H1 (cell line): ENCODE measurements around the gene CPNE4. TPM values are rescaled to one million over a fixed set of nuclear protein-coding genes. Genes with fewer than 3 reads are reported as not detected.

ENCODE experiments used
- CTCF ChIA-PET: fragments of 300-600 bp; sonication (Branson Sonifier 250); formaldehyde crosslinking; loops from one replicate; lab custom pipeline; 2021; ENCODE audit not compliant: partially characterized antibody; lab: Charles Lee
- POLR2A ChIA-PET: fragments of 300-600 bp; sonication (Branson Sonifier 250); formaldehyde crosslinking; loops from one replicate; lab custom pipeline; 2021; ENCODE audit warnings: inconsistent platforms; ENCODE audit not compliant: partially characterized antibody; lab: Charles Lee
- DNase-seq, 2 experiments: peaks; one replicate each; pipeline versions ENCODE4 v3.0.0 to v3.0.0-alpha.2; 2010 to 2022; ENCODE audit warnings: low spot score in 2 of 2, low read depth in 1 of 2, mixed read lengths in 1 of 2
- FAIRE-seq: peaks from 2 replicates; lab custom pipeline; 2011; peaks lifted over from hg19 to GRCh38; lab: Jason Lieb, UNC
- H2AFZ ChIP-seq: 2 replicates; pipeline ENCODE4 v1.8.1; 2012; ENCODE audit warnings: low read length, inconsistent platforms
- H2AK5ac ChIP-seq: 2 replicates; pipeline ENCODE4 v1.6.1; 2013; ENCODE audit warnings: low read depth, low read length
- H2BK120ac ChIP-seq: replicated peaks from 2 replicates; pipeline ENCODE3; 2013; ENCODE audit warnings: low read depth, low read length, inconsistent platforms
- H2BK12ac ChIP-seq: 2 replicates; pipeline ENCODE4 v1.6.1; 2013; ENCODE audit warnings: low read depth, low read length
- H2BK15ac ChIP-seq: 2 replicates; pipeline ENCODE4 v1.6.1; 2013; ENCODE audit warnings: low read length
- H2BK20ac ChIP-seq: 2 replicates; pipeline ENCODE4 v1.6.1; 2013; ENCODE audit warnings: low read length
- H2BK5ac ChIP-seq: 2 replicates; pipeline ENCODE4 v1.6.1; 2013; ENCODE audit warnings: low read depth, low read length
- H3K14ac ChIP-seq: 2 replicates; pipeline ENCODE4 v1.6.1; 2013; ENCODE audit warnings: inconsistent platforms; ENCODE audit not compliant: insufficient read length
- H3K18ac ChIP-seq: 2 replicates; pipeline ENCODE4 v1.6.1; 2013; ENCODE audit warnings: low read length; ENCODE audit errors: extremely low read depth
- H3K23ac ChIP-seq: 2 replicates; pipeline ENCODE4 v1.6.1; 2013; ENCODE audit warnings: inconsistent platforms; ENCODE audit not compliant: insufficient read length
- H3K23me2 ChIP-seq: 2 replicates; pipeline ENCODE4 v1.6.1; 2013; ENCODE audit warnings: low read depth, low read length
- H3K27ac ChIP-seq: 2 replicates; pipeline ENCODE4 v1.6.1; 2011; ENCODE audit warnings: low read depth, low read length, inconsistent platforms
- H3K27me3 ChIP-seq, 4 experiments: replicated peaks in 1 of 4; 1 replicate in 1 of 4; 2 replicates in 3 of 4; pipeline versions ENCODE4 v1.6.1 to v1.8.1; 2011 to 2013; ENCODE audit warnings: low read length in 3 of 4, mild to moderate bottlenecking in 3 of 4, inconsistent platforms in 2 of 4, mixed read lengths in 2 of 4, moderate library complexity in 1 of 4; ENCODE audit not compliant: control insufficient read depth in 3 of 4, insufficient read depth in 3 of 4; ENCODE audit errors: extremely low read depth in 1 of 4
- H3K36me3 ChIP-seq, 4 experiments: 2 replicates each; pipeline versions ENCODE4 v1.6.1 to v1.8.1; 2011 to 2013; ENCODE audit warnings: mild to moderate bottlenecking in 4 of 4, low read length in 3 of 4, moderate library complexity in 2 of 4, control low read depth in 1 of 4, inconsistent platforms in 1 of 4; ENCODE audit not compliant: insufficient read depth in 4 of 4, control insufficient read depth in 2 of 4
- H3K4ac ChIP-seq: replicated peaks from 2 replicates; pipeline ENCODE3; 2013; ENCODE audit warnings: low read length, low read depth, mixed read lengths, inconsistent platforms; ENCODE audit not compliant: insufficient read length
- H3K4me1 ChIP-seq, 4 experiments: replicated peaks in 1 of 4; 1 replicate in 1 of 4; 2 replicates in 3 of 4; pipeline versions ENCODE4 v1.6.1 to v1.8.1; 2011 to 2013; ENCODE audit warnings: low read length in 3 of 4, inconsistent platforms in 2 of 4, mixed read lengths in 1 of 4; ENCODE audit not compliant: insufficient read depth in 4 of 4, control insufficient read depth in 3 of 4
- H3K4me2 ChIP-seq, 2 experiments: 2 replicates each; pipeline versions ENCODE4 v1.6.1 to v1.8.1; 2011 to 2013; ENCODE audit warnings: low read depth in 2 of 2, low read length in 2 of 2, control low read depth in 1 of 2, inconsistent platforms in 1 of 2, mild to moderate bottlenecking in 1 of 2; ENCODE audit not compliant: insufficient read depth in 1 of 2
- H3K4me3 ChIP-seq, 4 experiments: fragments of 200-600, 300-600 bp in 1 of 4; sonication (generic), shearing (Covaris generic), sonication (Bioruptor Twin) in 1 of 4; 2 replicates each; pipeline versions ENCODE4 v1.5.1 to v1.8.1; 2011 to 2016; ENCODE audit warnings: low read length in 4 of 4, low read depth in 3 of 4, control low read depth in 2 of 4, inconsistent platforms in 2 of 4, mild to moderate bottlenecking in 2 of 4, mixed read lengths in 1 of 4, moderate library complexity in 1 of 4; ENCODE audit not compliant: insufficient read depth in 2 of 4; ENCODE audit errors: extremely low read depth in 1 of 4
- H3K56ac ChIP-seq: replicated peaks from 2 replicates; pipeline ENCODE3; 2013; ENCODE audit warnings: low read depth, mild to moderate bottlenecking, mixed read lengths, low read length, inconsistent platforms; ENCODE audit not compliant: insufficient read length
- H3K79me1 ChIP-seq: 2 replicates; pipeline ENCODE4 v1.6.1; 2013; ENCODE audit warnings: low read depth, low read length, control low read depth
- H3K79me2 ChIP-seq, 2 experiments: 2 replicates each; pipeline versions ENCODE4 v1.6.1 to v1.8.1; 2012 to 2013; ENCODE audit warnings: low read length in 2 of 2, mild to moderate bottlenecking in 2 of 2, inconsistent platforms in 1 of 2; ENCODE audit not compliant: insufficient read depth in 2 of 2, control insufficient read depth in 1 of 2
- H3K9ac ChIP-seq, 4 experiments: replicated peaks in 1 of 4; 1 replicate in 1 of 4; 2 replicates in 3 of 4; pipeline versions ENCODE4 v1.6.1 to v1.8.1; 2011 to 2013; ENCODE audit warnings: low read depth in 3 of 4, low read length in 3 of 4, control low read depth in 2 of 4, mild to moderate bottlenecking in 2 of 4, moderate library complexity in 2 of 4, inconsistent platforms in 1 of 4; ENCODE audit errors: extremely low read depth in 1 of 4
- H3K9me3 ChIP-seq, 2 experiments: 2 replicates each; pipeline versions ENCODE4 v1.6.1 to v1.8.1; 2012 to 2013; ENCODE audit warnings: mild to moderate bottlenecking in 2 of 2, moderate library complexity in 2 of 2, control low read depth in 1 of 2, inconsistent platforms in 1 of 2, low read depth in 1 of 2, low read length in 1 of 2, mixed read lengths in 1 of 2; ENCODE audit not compliant: insufficient read depth in 2 of 2
- H4K20me1 ChIP-seq, 2 experiments: replicated peaks in 1 of 2; 2 replicates each; pipeline versions ENCODE3 to v1.8.1; 2011 to 2013; ENCODE audit warnings: inconsistent platforms in 2 of 2, low read length in 2 of 2, mild to moderate bottlenecking in 1 of 2; ENCODE audit not compliant: insufficient read depth in 2 of 2, control insufficient read depth in 1 of 2
- H4K5ac ChIP-seq: 2 replicates; pipeline ENCODE4 v1.6.1; 2013; ENCODE audit warnings: low read length, low read depth, mixed read lengths, inconsistent platforms; ENCODE audit not compliant: insufficient read length
- H4K8ac ChIP-seq: 2 replicates; pipeline ENCODE4 v1.8.0; 2013; ENCODE audit warnings: mild to moderate bottlenecking, moderate library complexity, low read length, inconsistent platforms; ENCODE audit not compliant: insufficient read depth; ENCODE audit errors: extremely low read depth
- H4K91ac ChIP-seq: replicated peaks from 2 replicates; pipeline ENCODE3; 2013; ENCODE audit warnings: low read length, mixed read lengths, inconsistent platforms; ENCODE audit not compliant: insufficient read length
- BACH1 ChIP-seq: IDR thresholded peaks from 2 replicates; pipeline ENCODE4 v1.6.1; 2012; ENCODE audit warnings: low read length, improper control_type of control experiment
- CHD1 ChIP-seq: IDR thresholded peaks from 2 replicates; pipeline ENCODE4 v1.6.1; 2012; ENCODE audit warnings: low read depth, low read length, improper control_type of control experiment
- EGR1 ChIP-seq: IDR thresholded peaks from 2 replicates; pipeline ENCODE4 v1.6.1; 2011; ENCODE audit warnings: low read depth, low read length, borderline replicate concordance
- EZH2 ChIP-seq: fragments of 200-600 bp; sonication (generic); IDR thresholded peaks from 2 replicates; pipeline ENCODE4 v1.7.1; 2012; ENCODE audit warnings: low read depth, mild to moderate bottlenecking, moderate library complexity, low read length, inconsistent platforms; ENCODE audit not compliant: severe bottlenecking
- GTF2F1 ChIP-seq: IDR thresholded peaks from 2 replicates; pipeline ENCODE4 v1.6.1; 2012; ENCODE audit warnings: low read depth, low read length, improper control_type of control experiment, borderline replicate concordance
- HDAC2 ChIP-seq, 2 experiments: fragments of 300-600 bp in 1 of 2; sonication (generic) in 1 of 2; IDR thresholded peaks; 2 replicates each; pipeline ENCODE4 v1.6.1; 2011 to 2012; ENCODE audit warnings: low read depth in 2 of 2, low read length in 2 of 2, mild to moderate bottlenecking in 2 of 2, moderate library complexity in 2 of 2, borderline replicate concordance in 1 of 2, inconsistent platforms in 1 of 2
- KDM1A ChIP-seq: fragments of 200-600, 300-600 bp; sonication (generic); IDR thresholded peaks from 2 replicates; pipeline ENCODE4 v1.7.1; 2016; ENCODE audit warnings: mild to moderate bottlenecking, low read length, borderline replicate concordance
- KDM4A ChIP-seq: IDR thresholded peaks from one replicate; pipeline ENCODE4 v1.7.1; 2012; ENCODE audit warnings: low read depth, mild to moderate bottlenecking, moderate library complexity, low read length, inconsistent platforms; ENCODE audit not compliant: severe bottlenecking
- POU5F1 ChIP-seq: IDR thresholded peaks from 2 replicates; pipeline ENCODE4 v1.6.1; 2011; ENCODE audit warnings: low read depth, mild to moderate bottlenecking, low read length, moderate library complexity
- SRF ChIP-seq: IDR thresholded peaks from 2 replicates; pipeline ENCODE4 v1.6.1; 2011; ENCODE audit warnings: mild to moderate bottlenecking, low read depth, low read length, moderate library complexity
- WGBS, 2 experiments: shearing (Covaris generic) in 1 of 2; methylation state at CpG; one replicate each; pipeline versions ENCODE4 v1.1.6 to v1.1.7; 2013 to 2015; ENCODE audit warnings: low lambda C conversion rate in 2 of 2, mixed read lengths in 2 of 2, inconsistent platforms in 1 of 2, low coverage in 1 of 2, missing lambda C conversion rate in 1 of 2; ENCODE audit not compliant: insufficient replicate concordance in 2 of 2, insufficient coverage in 1 of 2, insufficient read length in 1 of 2; ENCODE audit errors: extremely low coverage in 1 of 2, missing lambda C conversion rate in 1 of 2; 5-methylcytosine and 5-hydroxymethylcytosine counted together
- polyA plus RNA-seq, 7 experiments: library from polyadenylated mRNA; depleted of rRNA in 3 of 7; stranded (reverse) in 5 of 7; unstranded in 2 of 7; fragments of >200 nt in 5 of 7; fragments of 200-250 nt in 2 of 7; gene quantifications; 1 replicate in 5 of 7; 2 replicates in 1 of 7; 4 replicates in 1 of 7; pipeline versions ENCODE4 v1.2.1 to v1.2.3, GENCODE V29; 2011 to 2013; ENCODE audit warnings: missing spikeins in 2 of 7, mixed read lengths in 2 of 7
- total RNA-seq: library from RNA; stranded (reverse); fragmentation: NEBNext Ultra II Directional; extraction: Animal tissue kit (Norgen Biotek cat#: 25700); gene quantifications from 2 replicates; pipeline ENCODE4 v1.2.1, GENCODE V29; 2021
- TF ChIP-seq, protein P1 (sequence below): IDR thresholded peaks from 2 replicates; pipeline ENCODE4 v1.6.1; 2011; ENCODE audit warnings: low read depth, mild to moderate bottlenecking, low read length; ENCODE audit not compliant: insufficient read depth
- TF ChIP-seq, protein P2 (sequence below): IDR thresholded peaks from 2 replicates; pipeline ENCODE4 v1.6.1; 2011; ENCODE audit warnings: low read length, improper control_type of control experiment

Gene CPNE4
- total and polyA plus RNA-seq, 2 of the 8 experiments (the other 6 are each of a cell fraction or from before 2014, with no cell fraction given), result 0.82 to 3.8 TPM

DNA sequence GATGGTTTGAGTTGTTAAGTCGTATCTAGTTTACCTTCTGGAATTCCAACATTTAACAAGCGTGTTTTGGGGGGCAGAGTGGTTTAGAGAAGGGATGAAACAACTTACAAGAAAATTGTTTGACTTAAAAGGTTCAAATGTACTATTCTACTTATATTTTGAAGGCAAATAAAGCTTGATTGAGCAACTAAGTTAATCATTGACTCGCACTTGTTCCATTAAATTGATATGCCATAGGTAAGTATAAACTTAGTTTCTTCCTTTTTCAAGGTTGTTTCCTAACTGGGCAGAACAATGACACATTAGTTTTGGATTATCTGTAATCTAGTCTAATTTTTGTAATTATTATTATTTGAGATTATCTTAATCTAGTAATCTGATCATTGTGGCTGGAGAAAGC, 48.3 kb upstream of the CPNE4 start:
- WGBS, 2 experiments, result 90% methylated on average over 3 of the region's 3 CpGs; no CpG with 5 or more reads in 1 of the 2 experiments
- no peak overlapping the region for H3K56ac ChIP-seq
- no peak for TF ChIP-seq GTF2F1
- no peak for TF ChIP-seq EZH2
- no peak for TF ChIP-seq HDAC2 (IDR thresholded peaks at IDR 0.05; ENCODE audit: borderline replicate concordance in 1 of 2, low read depth in 2 of 2, low read length in 2 of 2)
- TF ChIP-seq KDM1A, result no peak
- no peak for TF ChIP-seq CHD1
- no peak for TF ChIP-seq POU5F1
- no peak for TF ChIP-seq KDM4A
- no peak for TF ChIP-seq BACH1
- TF ChIP-seq SRF, result no peak
- TF ChIP-seq, protein P1, sequence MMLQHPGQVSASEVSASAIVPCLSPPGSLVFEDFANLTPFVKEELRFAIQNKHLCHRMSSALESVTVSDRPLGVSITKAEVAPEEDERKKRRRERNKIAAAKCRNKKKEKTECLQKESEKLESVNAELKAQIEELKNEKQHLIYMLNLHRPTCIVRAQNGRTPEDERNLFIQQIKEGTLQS, result no peak
- no peak for TF ChIP-seq EGR1
- TF ChIP-seq, protein P2, sequence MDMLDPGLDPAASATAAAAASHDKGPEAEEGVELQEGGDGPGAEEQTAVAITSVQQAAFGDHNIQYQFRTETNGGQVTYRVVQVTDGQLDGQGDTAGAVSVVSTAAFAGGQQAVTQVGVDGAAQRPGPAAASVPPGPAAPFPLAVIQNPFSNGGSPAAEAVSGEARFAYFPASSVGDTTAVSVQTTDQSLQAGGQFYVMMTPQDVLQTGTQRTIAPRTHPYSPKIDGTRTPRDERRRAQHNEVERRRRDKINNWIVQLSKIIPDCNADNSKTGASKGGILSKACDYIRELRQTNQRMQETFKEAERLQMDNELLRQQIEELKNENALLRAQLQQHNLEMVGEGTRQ, result no peak

More for the DNA sequence above, 48.3 kb upstream of the CPNE4 start:
- Histone ChIP-seq H4K91ac (no peak overlapping the region), H3K27ac (no peak overlapping the region), H2BK20ac (no peak overlapping the region), H4K5ac (no peak overlapping the region), H3K79me1 (no peaks in the 10 kb centered on the region), H4K8ac (no peak overlapping the region), H4K20me1 (no peaks in the 10 kb centered on the region), H3K4me1 (no peaks in the 10 kb centered on the region), H3K79me2 (no peaks in the 10 kb centered on the region), H3K4me2 (no peak overlapping the region), H3K4me3 (no peak overlapping the region), H3K27me3 (no peaks in the 10 kb centered on the region), H3K9ac (no peak overlapping the region), H3K23ac (no peak overlapping the region), H3K4ac (no peak overlapping the region), H2BK120ac (no peak overlapping the region), H3K14ac (no peak overlapping the region), H2BK15ac (no peak overlapping the region), H2BK5ac (no peak overlapping the region), H3K23me2 (no peaks in the 10 kb centered on the region), H3K18ac (no peak overlapping the region), H3K9me3 (no peaks in the 10 kb centered on the region), H3K36me3 (no peaks in the 10 kb centered on the region), H2BK12ac (no peak overlapping the region), H2AK5ac (no peak overlapping the region), H2AFZ (no peak overlapping the region)
- POLR2A ChIA-PET, result interaction anchor here (0.6 kb wide), 1 partner anchor 1336 kb away, joined by 3 read pairs; no protein-coding TSS in a partner anchor
- no peak for FAIRE-seq
- no peak for DNase-seq
- CTCF ChIA-PET, result no interaction called here
